Heart right ventricle (tissue), 16 donors: ENCODE measurements around the gene PLCH1. TPM values are rescaled to one million over a fixed set of nuclear protein-coding genes. Genes with fewer than 3 reads are reported as not detected.

Experiments
- ATAC-seq, 8 donors: fragments of 200-7000 bp; cut with Tn5 transposase; one replicate each; pipeline ENCODE4 v1.9.1; 2020; ENCODE audit warnings: mild to moderate bottlenecking in 8 of 8, moderate library complexity in 8 of 8, moderate number of reproducible peaks in 1 of 8
- DNase-seq, 2 donors: peaks; one replicate each; pipeline ENCODE4 v3.0.0-alpha.2; 2020
- H3K27ac ChIP-seq, 10 donors: fragments of 200-600 bp; sonication (generic) in 2 of 10; one replicate each; pipeline versions ENCODE4 v1.5.0 to v1.8.0; 2020 to 2022; ENCODE audit warnings: mild to moderate bottlenecking in 3 of 10
- H3K27me3 ChIP-seq, 7 donors: fragments of 200-600 bp; one replicate each; pipeline ENCODE4 v1.8.0; 2021 to 2022; ENCODE audit warnings: mild to moderate bottlenecking in 2 of 7
- H3K36me3 ChIP-seq, 9 donors: fragments of 200-600 bp; sonication (generic) in 1 of 9; one replicate each; pipeline versions ENCODE4 v1.5.0 to v1.8.0; 2020 to 2022; ENCODE audit warnings: mild to moderate bottlenecking in 2 of 9
- H3K4me1 ChIP-seq, 9 donors: fragments of 200-600 bp; sonication (generic) in 1 of 9; one replicate each; pipeline versions ENCODE4 v1.5.0 to v1.8.0; 2020 to 2022; ENCODE audit warnings: mild to moderate bottlenecking in 4 of 9
- H3K4me3 ChIP-seq, 10 donors: fragments of 200-600 bp; sonication (generic) in 2 of 10; one replicate each; pipeline versions ENCODE4 v1.5.0 to v1.8.0; 2020 to 2022; ENCODE audit warnings: mild to moderate bottlenecking in 7 of 10, moderate library complexity in 2 of 10
- H3K9me3 ChIP-seq, 11 donors: fragments of 200-600 bp in 10 of 11; sonication (generic) in 2 of 11; one replicate each; pipeline versions ENCODE4 v1.5.0 to v1.8.0; 2013 to 2022; ENCODE audit warnings: mild to moderate bottlenecking in 2 of 11, control low read depth in 1 of 11, moderate library complexity in 1 of 11
- CTCF ChIP-seq, 9 donors: fragments of 200-600 bp; sonication (generic) in 2 of 9; IDR thresholded peaks; one replicate each; pipeline versions ENCODE4 v1.5.0 to v1.8.0; 2021 to 2022; ENCODE audit warnings: antibody characterized with exemption in 9 of 9, mild to moderate bottlenecking in 5 of 9, moderate library complexity in 1 of 9
- WGBS, 2 donors: extraction: QIAGEN DNeasy Blood & Tissue Kit; methylation state at CpG; one replicate each; pipeline ENCODE4 v1.1.7; 2013; ENCODE audit warnings: inconsistent platforms in 1 of 2; 5-methylcytosine and 5-hydroxymethylcytosine counted together
- intact Hi-C, 10 donors: fragments of 100-400 bp; cut with DNase I; formaldehyde crosslinking; loops; one replicate each; pipeline versions ENCODE4 v1.11.1 to v1.14.2; 2022
- polyA plus RNA-seq, 2 donors: library from polyadenylated mRNA; stranded (reverse); fragments of 200-250 nt; gene quantifications; one replicate each; pipeline ENCODE4 v1.2.3, GENCODE V29; 2013
- total RNA-seq, 10 donors: library from RNA; stranded (reverse); fragmentation: NEBNext Ultra II Directional in 3 of 10; extraction: Animal tissue kit (Norgen Biotek cat#: 25700) in 3 of 10; gene quantifications; one replicate each; pipeline versions ENCODE4 v1.2.1 to v1.2.4, GENCODE V29; 2021 to 2023
- donor health status: Arrhythmogenic right ventricular cardiomyopathy.
- donor health status: ischemic (EF 13 %, LVEDD 7.1; RV severe dilation, severe dysfunction).
- donor health status: healthy with polysubstance abuse.
- donor health status: DM: no; HTN: yes; CAD: no.
- donor health status: DM: no; HTN: no; CAD: no.
- donor health status: ischemic (EF 25% LVEDD 6.9; RV normal size, moderate dysfunction).
- donor health status: ischemic (EF 25% LVEDD 5.7; RV mildly dilated, moderate dysfunction).
- donor health status: healthy.
- donor health status: DM: yes; HTN: yes; CAD: no.
- donor health status: Ischemic cardiomyopathy.
- donor health status: ischemic (EF 35%, LVEDD 5.7; RV mildly dilated, moderate dysfunction).
- donor health status: nonischemic (EF 11% LVEDD 7.7; RV severe dilation, severe dysfunction).
- donor health status: DM: yes; HTN: yes; CAD: no.
- donor health status: PGD.
- donor health status: ischemic (EF 29% LVEDD 5.4; RV normal size, mild dysfunction).
- donor health status: nonischemic (EF 23%, LVEDD 6.1; RV moderate dilation, normal function).

PLCH1 gene
- total and polyA plus RNA-seq, 12 donors, result 0.13 to 2.1 (median 0.51) TPM

GRCh38 chr3:155785662-155786295 is 40.9 kb upstream of the PLCH1 start:
- intact Hi-C loops, result no loop called here

GRCh38 chr3:155782390-155782953 is 37.6 kb upstream of the PLCH1 start:
- peaks cover 0 to 20% (median 13%) of the 10 kb centered on the region in 11 donors for H3K9me3 ChIP-seq
- TF ChIP-seq CTCF (IDR thresholded peaks at IDR 0.05), result no peak
- WGBS, 2 donors, result 96 to 97% methylated on average over 1 of the region's 1 CpG
- H3K27me3 ChIP-seq, result no peaks in the 10 kb centered on the region
- no peak for DNase-seq
- no peak for ATAC-seq
- no peak overlapping the region for H3K4me3 ChIP-seq
- H3K27ac ChIP-seq, result no peak overlapping the region
- H3K4me1 ChIP-seq, result no peaks in the 10 kb centered on the region
- intact Hi-C loops, result no loop called here
- peaks cover 0 to 52% (median 0%) of the 10 kb centered on the region in 9 donors for H3K36me3 ChIP-seq

More at GRCh38 chr3:155785662-155786295, 40.9 kb upstream of the PLCH1 start:
- no peak overlapping the region for H3K27ac ChIP-seq
- peaks cover 0 to 20% (median 13%) of the 10 kb centered on the region in 11 donors for H3K9me3 ChIP-seq
- H3K27me3 ChIP-seq, result no peaks in the 10 kb centered on the region
- TF ChIP-seq CTCF (IDR thresholded peaks at IDR 0.05), result no peak
- DNase-seq, result no peak
- H3K4me3 ChIP-seq, result no peak overlapping the region
- no peak for ATAC-seq
- no peaks in the 10 kb centered on the region for H3K4me1 ChIP-seq
- peaks cover 0 to 37% (median 0%) of the 10 kb centered on the region in 9 donors for H3K36me3 ChIP-seq

- Histone ChIP-seq H3K36me3 (peaks cover 0 to 55% (median 0%) of the 10 kb centered on the region in 9 donors), H3K27me3 (no peaks in the 10 kb centered on the region), H3K4me3 (no peak overlapping the region), H3K27ac (no peak overlapping the region), H3K4me1 (no peaks in the 10 kb centered on the region), H3K9me3 (peaks cover 0 to 20% (median 13%) of the 10 kb centered on the region in 11 donors)
- intact Hi-C loops, result no loop called here
- ATAC-seq (no peak), DNase-seq (no peak)
- no peak for TF ChIP-seq CTCF (IDR thresholded peaks at IDR 0.05)
Measured at GRCh38 chr3:155780291-155780690, 35.4 kb upstream of the PLCH1 start.

DNA sequence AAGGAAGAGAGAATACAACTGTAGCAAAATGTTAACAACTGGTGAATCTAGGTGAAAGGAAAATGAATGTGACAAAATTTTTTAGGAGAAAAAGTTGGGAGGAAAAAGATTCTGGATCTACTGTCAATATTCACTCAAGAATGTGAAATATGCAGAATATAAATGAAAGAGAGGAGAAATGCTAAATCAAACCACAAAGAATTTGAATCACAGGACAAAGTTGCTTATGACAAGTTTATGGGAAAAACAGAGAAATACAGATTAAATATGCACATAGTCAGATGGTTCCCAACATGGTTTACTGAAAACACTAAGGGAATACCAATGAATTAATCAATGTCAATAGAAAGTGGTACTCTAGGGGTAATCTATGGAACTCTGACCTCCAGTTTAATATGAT is 33.6 kb upstream of the PLCH1 start:
- Histone ChIP-seq H3K4me1 (no peaks in the 10 kb centered on the region), H3K9me3 (peaks cover 0 to 19% (median 13%) of the 10 kb centered on the region in 11 donors), H3K27ac (no peak overlapping the region), H3K36me3 (peaks cover 0 to 57% (median 0%) of the 10 kb centered on the region in 9 donors), H3K4me3 (no peak overlapping the region), H3K27me3 (no peaks in the 10 kb centered on the region)
- ATAC-seq (no peak), DNase-seq (no peak)
- no peak for TF ChIP-seq CTCF (IDR thresholded peaks at IDR 0.05)
- intact Hi-C loops, result no loop called here
